Astrocyte (in vitro differentiated cells and primary cell): ENCODE results near the gene PTPRN2. TPM values are rescaled to one million over a fixed set of nuclear protein-coding genes. Genes with fewer than 3 reads are reported as not detected.

ENCODE experiments used
- DNase-seq: peaks from one replicate; pipeline ENCODE4 v3.0.0-alpha.2; 2010; ENCODE audit warnings: low read depth
- FAIRE-seq: peaks from 2 replicates; lab custom pipeline; 2011; peaks lifted over from hg19 to GRCh38; lab: Jason Lieb, UNC
- H2AFZ ChIP-seq: 2 replicates; pipeline ENCODE4 v1.6.0; 2012; ENCODE audit warnings: low read depth, low read length, inconsistent platforms
- H3K27ac ChIP-seq: 2 replicates; pipeline ENCODE4 v1.5.1; 2011; ENCODE audit warnings: low read depth, low read length, inconsistent platforms
- H3K27me3 ChIP-seq: 2 replicates; pipeline ENCODE4 v1.6.0; 2011; ENCODE audit warnings: low read length, inconsistent platforms; ENCODE audit not compliant: insufficient read depth
- H3K36me3 ChIP-seq: 2 replicates; pipeline ENCODE4 v1.5.1; 2011; ENCODE audit warnings: low read length, inconsistent platforms; ENCODE audit not compliant: insufficient read depth
- H3K4me1 ChIP-seq: 2 replicates; pipeline ENCODE4 v1.5.1; 2011; ENCODE audit warnings: low read length, inconsistent platforms; ENCODE audit not compliant: insufficient read depth
- H3K4me2 ChIP-seq: 2 replicates; pipeline ENCODE4 v1.6.0; 2012; ENCODE audit warnings: low read length, inconsistent platforms
- H3K4me3 ChIP-seq: 2 replicates; pipeline ENCODE4 v1.5.1; 2011; ENCODE audit warnings: low read depth, mild to moderate bottlenecking, low read length, inconsistent platforms; ENCODE audit not compliant: insufficient read depth
- H3K79me2 ChIP-seq: 2 replicates; pipeline ENCODE4 v1.6.0; 2012; ENCODE audit warnings: mild to moderate bottlenecking, low read length, inconsistent platforms; ENCODE audit not compliant: insufficient read depth
- H3K9ac ChIP-seq: 2 replicates; pipeline ENCODE4 v1.6.0; 2012; ENCODE audit warnings: mild to moderate bottlenecking, low read length, inconsistent platforms
- H3K9me3 ChIP-seq: 2 replicates; pipeline ENCODE4 v1.5.1; 2012; ENCODE audit warnings: low read depth, mild to moderate bottlenecking, low read length, inconsistent platforms; ENCODE audit not compliant: insufficient read depth
- H4K20me1 ChIP-seq: 2 replicates; pipeline ENCODE4 v1.6.0; 2012; ENCODE audit warnings: low read length, inconsistent platforms; ENCODE audit not compliant: insufficient read depth
- H3K27ac Mint-ChIP-seq: one replicate; pipeline ENCODE4 v1.8.0; 2021; ENCODE audit warnings: mild to moderate bottlenecking, mixed read lengths; ENCODE audit not compliant: unreplicated experiment
- H3K27me3 Mint-ChIP-seq: one replicate; pipeline ENCODE4 v1.8.0; 2021; ENCODE audit warnings: low read depth, mixed read lengths; ENCODE audit not compliant: unreplicated experiment
- H3K36me3 Mint-ChIP-seq: one replicate; pipeline ENCODE4 v1.8.0; 2021; ENCODE audit warnings: low read depth, mixed read lengths; ENCODE audit not compliant: unreplicated experiment
- H3K4me1 Mint-ChIP-seq: one replicate; pipeline ENCODE4 v1.8.0; 2021; ENCODE audit warnings: low read depth, mixed read lengths; ENCODE audit not compliant: unreplicated experiment
- H3K4me3 Mint-ChIP-seq: one replicate; pipeline ENCODE4 v1.8.0; 2021; ENCODE audit warnings: mild to moderate bottlenecking, moderate library complexity, mixed read lengths; ENCODE audit not compliant: unreplicated experiment
- H3K9me3 Mint-ChIP-seq: one replicate; pipeline ENCODE4 v1.8.0; 2021; ENCODE audit warnings: mild to moderate bottlenecking, mixed read lengths; ENCODE audit not compliant: unreplicated experiment
- CTCF ChIP-seq: IDR thresholded peaks from 2 replicates; pipeline ENCODE4 v1.5.1; 2011; ENCODE audit warnings: low read depth, mild to moderate bottlenecking, inconsistent platforms, low read length, moderate library complexity; ENCODE audit not compliant: insufficient read depth
- EZH2 ChIP-seq: IDR thresholded peaks from 2 replicates; pipeline ENCODE4 v1.6.1; 2012; ENCODE audit warnings: mild to moderate bottlenecking, low read length, inconsistent platforms; ENCODE audit not compliant: insufficient read depth
- total RNA-seq: library from RNA; stranded (reverse); gene quantifications from 2 replicates; pipeline ENCODE4 v1.2.1, GENCODE V29; 2021

PTPRN2 gene
- total RNA-seq, 1 donor from 2014 or later = 0.09 TPM

GRCh38 chr7:157556642-157556944, 1031.0 kb downstream of the PTPRN2 start:
- Histone ChIP-seq H3K4me2 (no peak overlapping the region), H3K36me3 (no peaks in the 10 kb centered on the region), H3K27me3 (no peaks in the 10 kb centered on the region), H3K79me2 (no peaks in the 10 kb centered on the region), H3K4me3 (no peak overlapping the region), H3K27ac (no peak overlapping the region), H3K9me3 (no peaks in the 10 kb centered on the region), H3K9ac (no peak overlapping the region), H2AFZ (no peak overlapping the region), H4K20me1 (no peaks in the 10 kb centered on the region), H3K4me1 (peaks cover 16% of the 10 kb centered on the region)
- TF ChIP-seq EZH2 (no peak), CTCF (no peak)
- no peak overlapping the region for H3K4me3 Mint-ChIP-seq
- DNase-seq (no peak), FAIRE-seq (no peak)
- H3K27me3 Mint-ChIP-seq = no peaks in the 10 kb centered on the region
- H3K9me3 Mint-ChIP-seq = peaks cover 15% of the 10 kb centered on the region
- H3K36me3 Mint-ChIP-seq = no peaks in the 10 kb centered on the region
- no peak overlapping the region for H3K27ac Mint-ChIP-seq
- H3K4me1 Mint-ChIP-seq = no peaks in the 10 kb centered on the region

GRCh38 chr7:157555944-157556641, 1031.5 kb downstream of the PTPRN2 start:
- Histone ChIP-seq H4K20me1 (no peaks in the 10 kb centered on the region), H3K27ac (no peak overlapping the region), H2AFZ (no peak overlapping the region), H3K79me2 (no peaks in the 10 kb centered on the region), H3K4me3 (no peak overlapping the region), H3K4me2 (peak overlapping the region; percentile 76), H3K27me3 (no peaks in the 10 kb centered on the region), H3K4me1 (peaks cover 16% of the 10 kb centered on the region), H3K9me3 (no peaks in the 10 kb centered on the region), H3K9ac (no peak overlapping the region), H3K36me3 (no peaks in the 10 kb centered on the region)
- H3K27me3 Mint-ChIP-seq = no peaks in the 10 kb centered on the region
- TF ChIP-seq EZH2 = no peak
- no peak for TF ChIP-seq CTCF
- no peak overlapping the region for H3K4me3 Mint-ChIP-seq
- no peaks in the 10 kb centered on the region for H3K36me3 Mint-ChIP-seq
- H3K9me3 Mint-ChIP-seq = peaks cover 15% of the 10 kb centered on the region
- H3K27ac Mint-ChIP-seq = no peak overlapping the region
- H3K4me1 Mint-ChIP-seq = no peaks in the 10 kb centered on the region
- FAIRE-seq (peak; percentile 58), DNase-seq (no peak)

- no peaks in the 10 kb centered on the region for H3K27me3 ChIP-seq
- FAIRE-seq (no peak), DNase-seq (peak; percentile 76)
- Mint-ChIP-seq H3K4me1 (no peaks in the 10 kb centered on the region), H3K27ac (no peak overlapping the region), H3K36me3 (no peaks in the 10 kb centered on the region), H3K4me3 (no peak overlapping the region), H3K27me3 (no peaks in the 10 kb centered on the region), H3K9me3 (peaks cover 11% of the 10 kb centered on the region)
- H3K4me1 ChIP-seq = peaks cover 16% of the 10 kb centered on the region
- no peak overlapping the region for H3K9ac ChIP-seq
- H3K4me2 ChIP-seq = peak overlapping the region; percentile 76
- no peak overlapping the region for H3K4me3 ChIP-seq
- H4K20me1 ChIP-seq = no peaks in the 10 kb centered on the region
- no peaks in the 10 kb centered on the region for H3K36me3 ChIP-seq
- no peaks in the 10 kb centered on the region for H3K9me3 ChIP-seq
- no peak overlapping the region for H3K27ac ChIP-seq
- no peak for TF ChIP-seq EZH2
- no peak for TF ChIP-seq CTCF
- H3K79me2 ChIP-seq = no peaks in the 10 kb centered on the region
- H2AFZ ChIP-seq = no peak overlapping the region
These were observed 1032.3 kb downstream of the PTPRN2 start for GRCh38 chr7:157555313-157555712.
